Fibroblast of mammary gland (primary cell): ENCODE results near the gene ATP1A2.

Experiments
- DNase-seq: peaks from one replicate; pipeline ENCODE4 v3.0.0-alpha.2; 2010; ENCODE audit warnings: low read depth
- H3K4me3 ChIP-seq: 2 replicates; pipeline ENCODE4 v1.5.1; 2011; ENCODE audit warnings: low read depth, mild to moderate bottlenecking, low read length, moderate library complexity; ENCODE audit not compliant: control insufficient read depth
- TF ChIP-seq, protein P1 (sequence below): conservative IDR thresholded peaks from 2 replicates; pipeline ENCODE4 v1.5.1; 2011; ENCODE audit warnings: low read depth, low read length, inconsistent platforms; ENCODE audit not compliant: control insufficient read depth, insufficient read depth

ATP1A2 gene

DNA sequence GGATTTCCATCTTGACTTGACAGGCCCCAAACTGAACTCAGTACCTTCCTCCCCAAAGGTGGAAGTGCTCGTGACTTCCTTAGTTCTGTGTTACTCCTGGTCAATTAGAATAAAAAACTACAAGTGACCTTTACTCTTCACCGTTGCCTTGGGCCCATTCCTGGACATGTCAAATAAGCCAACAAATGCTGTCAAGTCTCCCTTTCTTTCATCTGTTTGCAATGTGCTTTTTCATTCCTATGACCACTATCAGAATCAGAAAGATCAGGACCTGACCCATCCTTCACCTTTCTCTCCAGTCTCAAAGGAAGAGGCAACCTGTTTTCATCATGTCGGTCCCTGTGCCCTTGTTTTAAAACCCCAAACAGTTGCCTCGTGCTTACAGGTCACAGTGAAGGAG is 40.7 kb upstream of the ATP1A2 start:
- H3K4me3 ChIP-seq = no peak overlapping the region
- TF ChIP-seq, protein P1, sequence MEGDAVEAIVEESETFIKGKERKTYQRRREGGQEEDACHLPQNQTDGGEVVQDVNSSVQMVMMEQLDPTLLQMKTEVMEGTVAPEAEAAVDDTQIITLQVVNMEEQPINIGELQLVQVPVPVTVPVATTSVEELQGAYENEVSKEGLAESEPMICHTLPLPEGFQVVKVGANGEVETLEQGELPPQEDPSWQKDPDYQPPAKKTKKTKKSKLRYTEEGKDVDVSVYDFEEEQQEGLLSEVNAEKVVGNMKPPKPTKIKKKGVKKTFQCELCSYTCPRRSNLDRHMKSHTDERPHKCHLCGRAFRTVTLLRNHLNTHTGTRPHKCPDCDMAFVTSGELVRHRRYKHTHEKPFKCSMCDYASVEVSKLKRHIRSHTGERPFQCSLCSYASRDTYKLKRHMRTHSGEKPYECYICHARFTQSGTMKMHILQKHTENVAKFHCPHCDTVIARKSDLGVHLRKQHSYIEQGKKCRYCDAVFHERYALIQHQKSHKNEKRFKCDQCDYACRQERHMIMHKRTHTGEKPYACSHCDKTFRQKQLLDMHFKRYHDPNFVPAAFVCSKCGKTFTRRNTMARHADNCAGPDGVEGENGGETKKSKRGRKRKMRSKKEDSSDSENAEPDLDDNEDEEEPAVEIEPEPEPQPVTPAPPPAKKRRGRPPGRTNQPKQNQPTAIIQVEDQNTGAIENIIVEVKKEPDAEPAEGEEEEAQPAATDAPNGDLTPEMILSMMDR = no peak
- no peak for DNase-seq

DNA sequence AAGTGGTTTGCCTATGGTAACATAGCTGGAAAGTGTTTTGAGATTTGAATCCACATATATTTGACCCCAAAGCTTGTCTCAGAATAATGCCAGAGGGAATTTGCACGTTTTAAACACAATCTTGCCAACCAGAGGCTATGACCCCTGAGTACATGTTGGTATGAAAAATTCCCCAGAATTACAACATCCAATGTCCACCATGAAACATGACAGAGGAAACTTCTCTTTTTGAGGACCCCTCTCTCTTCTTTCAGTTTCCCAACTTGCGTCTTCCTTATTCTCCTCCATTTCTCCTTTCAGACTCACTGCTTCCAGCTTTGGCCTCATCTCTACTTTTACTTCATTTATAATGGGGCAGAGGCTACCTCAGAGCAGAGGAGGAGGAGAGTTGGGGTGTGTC is 39.7 kb upstream of the ATP1A2 start:
- TF ChIP-seq, protein P1 = no peak
- H3K4me3 ChIP-seq = no peak overlapping the region
- no peak for DNase-seq

DNA sequence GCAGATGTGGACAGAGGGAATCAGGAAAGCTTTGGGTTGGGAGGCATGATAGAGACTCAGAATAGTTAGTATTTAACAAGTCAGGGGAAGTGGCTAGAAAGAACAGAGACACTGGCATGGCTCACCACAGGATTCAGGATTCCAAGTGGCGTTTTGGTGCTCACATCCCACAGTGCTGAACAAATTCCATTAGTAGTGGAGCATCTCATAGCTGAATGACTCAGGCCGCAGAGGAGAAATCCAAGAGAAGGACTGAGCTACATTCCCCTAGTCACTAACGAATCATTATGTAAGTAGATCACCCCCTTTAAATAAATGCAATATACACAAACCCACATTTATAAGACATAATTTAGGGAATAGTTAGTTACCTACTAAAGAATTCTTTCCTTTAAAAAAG is 39.3 kb upstream of the ATP1A2 start:
- H3K4me3 ChIP-seq = no peak overlapping the region
- TF ChIP-seq, protein P1 = no peak
- DNase-seq = no peak

DNA sequence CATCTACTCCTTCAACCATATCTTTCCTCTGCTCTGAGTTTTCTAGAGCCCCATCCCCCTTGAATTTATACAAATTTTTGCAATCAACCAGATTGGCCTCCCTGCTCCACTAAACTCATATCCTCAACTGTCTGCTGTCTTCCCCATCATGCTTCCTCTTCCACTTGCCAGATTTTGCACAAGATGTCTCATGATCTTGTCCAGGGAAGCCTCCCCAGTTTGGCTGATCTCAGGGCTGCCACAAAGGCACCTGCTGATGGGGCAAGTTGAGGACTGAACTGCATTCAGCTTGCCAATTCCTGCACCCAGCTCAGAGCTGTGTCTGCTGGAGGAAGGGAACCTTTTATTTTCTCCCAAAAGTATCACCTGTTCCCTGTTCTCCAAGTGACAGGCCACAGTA is 38.1 kb upstream of the ATP1A2 start:
- no peak for DNase-seq

DNA sequence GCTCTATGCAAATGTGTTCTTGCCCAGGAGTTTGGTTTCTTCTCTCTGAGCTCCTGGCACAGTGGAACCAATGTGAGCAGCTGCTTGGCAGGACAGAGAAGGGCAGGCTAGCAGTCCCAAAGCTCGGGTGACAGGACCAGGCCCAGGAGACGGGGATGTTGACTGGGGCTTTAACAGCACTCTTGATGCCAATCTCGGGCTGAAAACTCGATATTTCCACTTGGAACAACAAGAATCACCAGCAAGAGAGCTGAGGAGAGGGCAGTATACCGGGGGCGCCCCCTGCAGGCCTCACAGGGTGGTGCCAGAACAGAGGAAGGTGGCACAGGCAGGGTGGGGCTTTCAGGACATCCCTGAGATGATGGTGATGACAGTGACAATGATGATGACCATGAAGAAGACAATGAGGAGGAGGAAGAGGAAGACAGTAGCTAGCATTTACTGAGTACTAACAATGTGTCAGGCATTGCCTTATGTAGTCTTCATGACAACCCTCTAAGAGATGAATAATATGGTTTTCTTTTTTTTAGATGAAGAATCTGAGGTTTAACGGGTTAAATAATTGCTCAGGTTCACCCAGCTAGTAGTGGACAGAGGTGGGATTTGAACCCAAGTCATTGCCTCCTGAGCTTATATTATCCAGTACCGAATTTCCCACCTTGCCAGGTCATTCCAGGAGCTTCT is 36.9 kb upstream of the ATP1A2 start:
- H3K4me3 ChIP-seq = no peak overlapping the region
- peak; percentile 23 for DNase-seq

More for the DNA sequence above, 38.1 kb upstream of the ATP1A2 start:
- TF ChIP-seq, protein P1 = no peak
- H3K4me3 ChIP-seq = no peak overlapping the region

DNA sequence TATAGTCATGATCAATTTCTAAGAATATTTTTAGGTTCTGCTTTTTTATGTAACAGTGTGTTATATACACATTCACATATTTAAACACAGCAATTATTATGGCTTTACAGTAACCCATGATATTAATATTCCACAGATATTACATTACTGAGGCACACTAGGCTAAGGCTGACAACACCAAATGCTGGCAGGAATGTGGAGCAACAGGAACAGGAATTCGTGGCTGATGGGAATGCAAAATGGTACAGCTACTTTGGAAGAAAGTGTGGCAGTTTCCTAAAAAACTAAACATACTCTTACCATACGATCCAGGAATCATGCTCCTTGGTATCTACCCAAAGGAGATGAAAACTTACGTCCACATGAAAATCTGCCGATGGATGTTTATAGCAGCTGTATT is 36.1 kb upstream of the ATP1A2 start:
- TF ChIP-seq, protein P1 = no peak
- no peak for DNase-seq

More for the DNA sequence above, 36.9 kb upstream of the ATP1A2 start:
- TF ChIP-seq, protein P1 = peak; percentile 88

More for the DNA sequence above, 36.1 kb upstream of the ATP1A2 start:
- no peak overlapping the region for H3K4me3 ChIP-seq
